ENCODE measurements around the gene ZNF670. TPM values are rescaled to one million over a fixed set of nuclear protein-coding genes. Genes with fewer than 3 reads are reported as not detected.

Gene ZNF670
- total RNA-seq, 1 experiment from 2014 or later = 7.0 TPM

- DNase-seq (ENCODE audit: low spot score) = peak; percentile 90
Measured at GRCh38 chr1:247103859-247104591, 25.4 kb upstream of the ZNF670 start, which contains the start of gene ZNF669. TSS of gene ZNF669 (minus strand) at chr1:247104356. CDS start at chr1:247104199, 157 bp downstream.

- DNase-seq (ENCODE audit: low spot score) = no peak
Measured at GRCh38 chr1:247102381-247102780, 23.8 kb upstream of the ZNF670 start.

- DNase-seq (ENCODE audit: low spot score) = no peak
Measured at GRCh38 chr1:247100676-247101279, 22.2 kb upstream of the ZNF670 start.

- DNase-seq (ENCODE audit: low spot score) = no peak
Measured at GRCh38 chr1:247096958-247097357, 18.3 kb upstream of the ZNF670 start.

GRCh38 chr1:247096544-247096943 lies 17.9 kb upstream of the ZNF670 start:
- no peak for DNase-seq (ENCODE audit: low spot score)

GRCh38 chr1:247096112-247096511 lies 17.5 kb upstream of the ZNF670 start:
- DNase-seq (ENCODE audit: low spot score) = no peak

GRCh38 chr1:247090455-247090854 lies 11.8 kb upstream of the ZNF670 start:
- DNase-seq (ENCODE audit: low spot score) = no peak

GRCh38 chr1:247089616-247090375 lies 11.2 kb upstream of the ZNF670 start:
- no peak for DNase-seq (ENCODE audit: low spot score)

- DNase-seq (ENCODE audit: low spot score) = no peak
Measured at GRCh38 chr1:247088967-247089366, 10.4 kb upstream of the ZNF670 start.

GRCh38 chr1:247087256-247087655 lies 8.6 kb upstream of the ZNF670 start:
- no peak for DNase-seq (ENCODE audit: low spot score)

- no peak for DNase-seq (ENCODE audit: low spot score)
Measured at GRCh38 chr1:247085310-247085709, 6.7 kb upstream of the ZNF670 start.

- no peak for DNase-seq (ENCODE audit: low spot score)
Measured at GRCh38 chr1:247084771-247085170, 6.2 kb upstream of the ZNF670 start.

- DNase-seq (ENCODE audit: low spot score) = no peak
Measured at GRCh38 chr1:247079141-247079874, 697 bp upstream of the ZNF670 start.

GRCh38 chr1:247077876-247078257 lies 744 bp downstream of the ZNF670 start:
- DNase-seq (ENCODE audit: low spot score) = no peak

GRCh38 chr1:247077213-247077612 lies 1.4 kb downstream of the ZNF670 start:
- DNase-seq (ENCODE audit: low spot score) = no peak

GRCh38 chr1:247070645-247071044 lies 8.0 kb downstream of the ZNF670 start:
- no peak for DNase-seq (ENCODE audit: low spot score)

GRCh38 chr1:247064304-247064703 lies 14.3 kb downstream of the ZNF670 start:
- DNase-seq (ENCODE audit: low spot score) = no peak

- DNase-seq (ENCODE audit: low spot score) = no peak
Measured at GRCh38 chr1:247060771-247061170, 17.8 kb downstream of the ZNF670 start.

- DNase-seq (ENCODE audit: low spot score) = no peak
Measured at GRCh38 chr1:247056071-247056470, 22.5 kb downstream of the ZNF670 start.

GRCh38 chr1:247054992-247055415 lies 23.6 kb downstream of the ZNF670 start:
- no peak for DNase-seq (ENCODE audit: low spot score)

GRCh38 chr1:247047702-247048101 lies 30.9 kb downstream of the ZNF670 start:
- no peak for DNase-seq (ENCODE audit: low spot score)

- no peak for DNase-seq (ENCODE audit: low spot score)
Measured at GRCh38 chr1:247047260-247047659, 31.4 kb downstream of the ZNF670 start.
